Activated CD4-positive, alpha-beta T cell treated with anti-CD3 and anti-CD28 coated beads for 48 hours (primary cell): Measurements from ENCODE around the gene EVL.

Experiments
- DNase-seq: peaks from one replicate; pipeline ENCODE4 v3.0.0-alpha.2; 2020

Gene EVL

GRCh38 chr14:100039903-100040302, 25.3 kb upstream of the EVL start:
- DNase-seq, result no peak

GRCh38 chr14:100041271-100041670, 24.0 kb upstream of the EVL start:
- DNase-seq, result no peak

- no peak for DNase-seq
These were observed 22.9 kb upstream of the EVL start for GRCh38 chr14:100042286-100042685.

- DNase-seq, result no peak
These were observed 19.4 kb upstream of the EVL start for GRCh38 chr14:100045642-100046344.

GRCh38 chr14:100047600-100047999, 17.6 kb upstream of the EVL start:
- DNase-seq, result no peak

- DNase-seq, result peak; percentile 48
These were observed 16.4 kb upstream of the EVL start for GRCh38 chr14:100048786-100049185.

GRCh38 chr14:100049220-100049619, 16.0 kb upstream of the EVL start:
- DNase-seq, result no peak

- no peak for DNase-seq
These were observed 14.1 kb upstream of the EVL start for GRCh38 chr14:100051103-100051502.

GRCh38 chr14:100051543-100051942, 13.7 kb upstream of the EVL start:
- DNase-seq, result no peak

- no peak for DNase-seq
These were observed 12.4 kb upstream of the EVL start for GRCh38 chr14:100052819-100053218.

- DNase-seq, result no peak
These were observed 10.7 kb upstream of the EVL start for GRCh38 chr14:100054316-100055075.

GRCh38 chr14:100056431-100056830, 8.8 kb upstream of the EVL start:
- no peak for DNase-seq

- DNase-seq, result no peak
These were observed 8.0 kb upstream of the EVL start for GRCh38 chr14:100056964-100057795.

GRCh38 chr14:100058777-100059437, 6.3 kb upstream of the EVL start:
- no peak for DNase-seq

GRCh38 chr14:100059438-100059781, 5.8 kb upstream of the EVL start:
- peak; percentile 8 for DNase-seq

GRCh38 chr14:100060760-100061159, 4.5 kb upstream of the EVL start:
- DNase-seq, result no peak

- peak; percentile 71 for DNase-seq
These were observed 2.6 kb upstream of the EVL start for GRCh38 chr14:100062590-100062989.

GRCh38 chr14:100063314-100063941, 1.8 kb upstream of the EVL start:
- peak; percentile 52 for DNase-seq

- peak; percentile 42 for DNase-seq
These were observed 708 bp upstream of the EVL start for GRCh38 chr14:100064335-100065092.

- peak; percentile 87 for DNase-seq
These were observed 836 bp downstream of the EVL start for GRCh38 chr14:100065942-100066574.

- peak; percentile 63 for DNase-seq
These were observed 1.7 kb downstream of the EVL start for GRCh38 chr14:100066962-100067361.
